PC-3 (cell line): ENCODE measurements around the gene RGS14. TPM values are rescaled to one million over a fixed set of nuclear protein-coding genes. Genes with fewer than 3 reads are reported as not detected.

ENCODE experiments used
- ATAC-seq: fragments of 200-7000 bp; cut with Tn5 transposase; 2 replicates; pipeline ENCODE4 v1.9.1; 2020; ENCODE audit warnings: mild to moderate bottlenecking, moderate library complexity
- BruUV-seq: library from RNA; stranded (reverse); fragments of 400-500 nt; replicated peaks from 2 replicates; lab custom pipeline; 2021; lab: Mats Ljungman, UMichigan
- CTCF ChIA-PET: fragments of 300-600 bp; sonication (Branson Sonifier 250); formaldehyde crosslinking; loops from one replicate; lab custom pipeline; 2022; ENCODE audit warnings: antibody characterized with exemption; lab: Charles Lee
- POLR2A ChIA-PET: fragments of 300-600 bp; sonication (Branson Sonifier 250); formaldehyde crosslinking; loops from one replicate; lab custom pipeline; 2022; ENCODE audit warnings: antibody characterized with exemption; ENCODE audit not compliant: unreplicated experiment; lab: Charles Lee
- DNase-seq: peaks from one replicate; pipeline ENCODE4 v3.0.0-alpha.2; 2015
- H2AFZ ChIP-seq: fragments of 300-600 bp; sonication (generic); 2 replicates; pipeline ENCODE4 v1.6.0; 2016; ENCODE audit warnings: antibody characterized with exemption, low read length
- H3F3A ChIP-seq: fragments of 300-600 bp; sonication (generic); one replicate; pipeline ENCODE4 v1.6.0; 2017; ENCODE audit warnings: antibody characterized with exemption, low read length, control low read depth, mild to moderate bottlenecking; ENCODE audit not compliant: unreplicated experiment
- H3K27ac ChIP-seq: fragments of 300-600 bp; sonication (generic); 2 replicates; pipeline ENCODE4 v1.5.1; 2016; ENCODE audit warnings: mild to moderate bottlenecking, low read length
- H3K27me3 ChIP-seq: fragments of 300-600 bp; sonication (generic); 2 replicates; pipeline ENCODE4 v1.6.1; 2016; ENCODE audit warnings: low read length, mixed read lengths
- H3K36me3 ChIP-seq: fragments of 300-600 bp; sonication (generic); 2 replicates; pipeline ENCODE4 v1.6.1; 2016; ENCODE audit warnings: low read depth, mixed run types, low read length, mixed read lengths
- H3K4me1 ChIP-seq: fragments of 300-600 bp; sonication (generic); 2 replicates; pipeline ENCODE4 v1.5.1; 2016; ENCODE audit warnings: low read length; ENCODE audit not compliant: insufficient read depth
- H3K4me2 ChIP-seq: fragments of 300-600 bp; sonication (generic); 2 replicates; pipeline ENCODE4 v1.6.0; 2016; ENCODE audit warnings: low read length
- H3K4me3 ChIP-seq: fragments of 300-600 bp; sonication (generic); 2 replicates; pipeline ENCODE4 v1.5.1; 2016; ENCODE audit warnings: mild to moderate bottlenecking, low read length, mixed read lengths
- H3K79me2 ChIP-seq: fragments of 300-600 bp; sonication (generic); 2 replicates; pipeline ENCODE4 v1.6.1; 2017; ENCODE audit warnings: low read length, mixed read lengths
- H3K9ac ChIP-seq: fragments of 300-600 bp; sonication (generic); 2 replicates; pipeline ENCODE4 v1.6.0; 2016; ENCODE audit warnings: mild to moderate bottlenecking, low read length
- H3K9me2 ChIP-seq: fragments of 300-600 bp; sonication (generic); replicated peaks from 2 replicates; pipeline ENCODE4 v1.6.1; 2016; ENCODE audit warnings: mixed run types, low read length, mixed read lengths
- H3K9me3 ChIP-seq: fragments of 300-600 bp; sonication (generic); 2 replicates; pipeline ENCODE4 v1.6.1; 2016; ENCODE audit warnings: low read length, mixed read lengths
- H4K20me1 ChIP-seq: fragments of 300-600 bp; sonication (generic); 2 replicates; pipeline ENCODE4 v1.6.1; 2016; ENCODE audit warnings: low read length, mixed read lengths
- EZH2 ChIP-seq: fragments of 300-600 bp; sonication (generic); IDR thresholded peaks from one replicate; pipeline ENCODE4 v1.6.1; 2017; ENCODE audit warnings: antibody characterized with exemption, mild to moderate bottlenecking, low read length; ENCODE audit not compliant: unreplicated experiment
- EZH2phosphoT487 ChIP-seq: fragments of 300-600 bp; sonication (generic); IDR thresholded peaks from 2 replicates; pipeline ENCODE4 v1.6.1; 2018; ENCODE audit warnings: mild to moderate bottlenecking, antibody characterized with exemption, low read length, borderline replicate concordance
- intact Hi-C: fragments of 100-400 bp; cut with micrococcal nuclease; formaldehyde crosslinking; loops from 2 replicates; pipeline ENCODE4 v1.9.0; 2023
- total RNA-seq: library from RNA; depleted of rRNA; stranded (reverse); fragments of >200 nt; gene quantifications from 2 replicates; pipeline ENCODE4 v1.2.3, GENCODE V29; 2014
- TF ChIP-seq, protein P1 (sequence below): fragments of 300-600 bp; sonication (generic); conservative IDR thresholded peaks from 2 replicates; pipeline ENCODE4 v1.5.1; 2017; ENCODE audit warnings: antibody characterized with exemption, low read depth, mild to moderate bottlenecking, low read length

Gene RGS14
- total RNA-seq, 1 experiment from 2014 or later, result 32.3 TPM

DNA sequence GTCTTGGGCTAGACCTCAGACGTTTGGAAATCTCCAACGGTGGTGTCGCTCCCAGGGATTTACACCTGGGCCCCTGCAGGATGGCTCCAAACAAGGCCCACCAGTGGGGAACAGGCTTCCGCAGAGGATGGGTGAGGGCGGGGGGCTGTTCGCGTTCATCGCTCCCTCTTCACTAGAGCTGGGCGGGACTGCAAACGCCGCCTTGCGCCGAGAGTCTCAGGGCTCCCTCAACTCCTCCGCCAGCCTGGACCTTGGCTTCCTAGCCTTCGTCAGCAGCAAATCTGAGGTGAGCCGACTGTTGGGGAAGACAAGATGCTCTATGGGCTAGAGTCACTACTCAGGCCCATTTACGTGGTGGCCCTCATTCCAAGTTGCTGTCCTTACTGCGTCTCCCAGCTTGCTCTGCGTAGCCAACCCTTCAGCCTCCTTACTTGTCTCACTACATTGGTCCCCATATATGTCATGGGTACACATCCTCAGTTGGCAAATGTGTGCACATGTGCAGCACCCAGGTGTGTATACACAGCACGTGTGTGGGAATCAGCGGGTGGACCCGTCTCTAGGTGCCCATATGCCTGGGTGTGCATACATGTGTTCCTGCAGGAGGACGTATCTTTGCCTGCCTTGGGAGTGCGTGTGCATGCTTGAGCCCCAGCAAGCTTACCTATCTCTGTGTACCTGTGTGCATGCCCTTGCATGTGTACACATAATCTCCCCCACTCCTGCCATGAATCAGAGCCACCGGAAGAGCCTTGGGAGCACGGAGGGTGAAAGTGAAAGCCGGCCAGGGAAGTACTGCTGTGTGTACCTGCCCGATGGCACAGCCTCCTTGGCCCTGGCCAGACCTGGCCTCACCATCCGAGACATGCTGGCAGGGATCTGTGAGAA lies 10.5 kb downstream of the RGS14 start:
- peaks cover 17% of the 10 kb centered on the region for H3K4me1 ChIP-seq
- DNase-seq (no peak), ATAC-seq (no peak)
- H3K9me3 ChIP-seq, result no peaks in the 10 kb centered on the region
- intact Hi-C loops, result no loop called here
- POLR2A ChIA-PET, result interaction anchor here (0.6 kb wide), 2 partner anchors 10 to 21 kb away, joined by 3 read pairs; partner anchors contain the start of gene RGS14
- no peaks in the 10 kb centered on the region for H3K27me3 ChIP-seq
- no peak overlapping the region for H2AFZ ChIP-seq
- H3K4me2 ChIP-seq, result no peak overlapping the region
- CTCF ChIA-PET, result interaction anchor here (1.0 kb wide), 1 partner anchor 21 kb away, joined by 6 read pairs; no protein-coding TSS in a partner anchor
- no peaks in the 10 kb centered on the region for H3K9me2 ChIP-seq
- no peaks in the 10 kb centered on the region for H3F3A ChIP-seq
- H3K79me2 ChIP-seq, result no peaks in the 10 kb centered on the region
- H3K27ac ChIP-seq, result no peak overlapping the region
- H3K9ac ChIP-seq, result no peak overlapping the region
- TF ChIP-seq, protein P1, sequence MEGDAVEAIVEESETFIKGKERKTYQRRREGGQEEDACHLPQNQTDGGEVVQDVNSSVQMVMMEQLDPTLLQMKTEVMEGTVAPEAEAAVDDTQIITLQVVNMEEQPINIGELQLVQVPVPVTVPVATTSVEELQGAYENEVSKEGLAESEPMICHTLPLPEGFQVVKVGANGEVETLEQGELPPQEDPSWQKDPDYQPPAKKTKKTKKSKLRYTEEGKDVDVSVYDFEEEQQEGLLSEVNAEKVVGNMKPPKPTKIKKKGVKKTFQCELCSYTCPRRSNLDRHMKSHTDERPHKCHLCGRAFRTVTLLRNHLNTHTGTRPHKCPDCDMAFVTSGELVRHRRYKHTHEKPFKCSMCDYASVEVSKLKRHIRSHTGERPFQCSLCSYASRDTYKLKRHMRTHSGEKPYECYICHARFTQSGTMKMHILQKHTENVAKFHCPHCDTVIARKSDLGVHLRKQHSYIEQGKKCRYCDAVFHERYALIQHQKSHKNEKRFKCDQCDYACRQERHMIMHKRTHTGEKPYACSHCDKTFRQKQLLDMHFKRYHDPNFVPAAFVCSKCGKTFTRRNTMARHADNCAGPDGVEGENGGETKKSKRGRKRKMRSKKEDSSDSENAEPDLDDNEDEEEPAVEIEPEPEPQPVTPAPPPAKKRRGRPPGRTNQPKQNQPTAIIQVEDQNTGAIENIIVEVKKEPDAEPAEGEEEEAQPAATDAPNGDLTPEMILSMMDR, result no peak
- TF ChIP-seq EZH2phosphoT487 (no peak), EZH2 (no peak)
- H4K20me1 ChIP-seq, result no peaks in the 10 kb centered on the region
- no peak overlapping the region for H3K4me3 ChIP-seq
- H3K36me3 ChIP-seq, result no peaks in the 10 kb centered on the region
- no TSS peak for BruUV-seq

- intact Hi-C loops, result no loop called here
- TF ChIP-seq, protein P1, result peak; percentile 80
- TF ChIP-seq EZH2 (no peak), EZH2phosphoT487 (no peak)
- CTCF ChIA-PET, result interaction anchor here (0.9 to 1.0 kb wide), 2 partner anchors 14 to 20 kb away, joined by 3 to 6 read pairs; no protein-coding TSS in a partner anchor
- Histone ChIP-seq H3K36me3 (no peaks in the 10 kb centered on the region), H3K27me3 (no peaks in the 10 kb centered on the region), H3K9me3 (no peaks in the 10 kb centered on the region), H3K9ac (no peak overlapping the region), H3K79me2 (no peaks in the 10 kb centered on the region), H4K20me1 (no peaks in the 10 kb centered on the region), H3K27ac (no peak overlapping the region), H3K4me3 (no peak overlapping the region), H3K9me2 (no peaks in the 10 kb centered on the region), H3K4me1 (peaks cover 9% of the 10 kb centered on the region), H3F3A (no peaks in the 10 kb centered on the region), H2AFZ (no peak overlapping the region), H3K4me2 (no peak overlapping the region)
- POLR2A ChIA-PET, result interaction anchor here (0.6 kb wide), 2 partner anchors 11 to 20 kb away, joined by 3 read pairs; partner anchors contain the start of gene RGS14
- peak; percentile 21; the same call in 1 of the 2 replicates for ATAC-seq
- DNase-seq, result peak; percentile 61
- BruUV-seq, result no TSS peak
Observed at GRCh38 chr5:177368869-177369644, 11.3 kb downstream of the RGS14 start.
